A673 (cell line): ENCODE data around the gene DDX20. TPM values are rescaled to one million over a fixed set of nuclear protein-coding genes. Genes with fewer than 3 reads are reported as not detected.

Experiments used
- BruUV-seq: library from RNA; stranded (reverse); fragments of 400-500 nt; replicated peaks from 2 replicates; lab custom pipeline; 2021; lab: Mats Ljungman, UMichigan
- CTCF ChIA-PET: fragments of 300-600 bp; sonication (Branson Sonifier 250); formaldehyde crosslinking; loops from one replicate; lab custom pipeline; 2022; ENCODE audit warnings: antibody characterized with exemption; lab: Charles Lee
- POLR2A ChIA-PET: fragments of 300-600 bp; sonication (Branson Sonifier 250); formaldehyde crosslinking; loops from one replicate; lab custom pipeline; 2022; ENCODE audit warnings: antibody characterized with exemption; ENCODE audit not compliant: low non-redundant PET; lab: Charles Lee
- DNase-seq: peaks from one replicate; pipeline ENCODE4 v3.0.0-alpha.2; 2015; ENCODE audit warnings: low spot score
- H3K27ac ChIP-seq: fragments of 200-600 bp; sonication (generic); 2 replicates; pipeline ENCODE4 v1.5.1; 2016; ENCODE audit warnings: mixed run types, low read depth, mild to moderate bottlenecking, mixed read lengths, antibody characterized with exemption, low read length; ENCODE audit not compliant: poor library complexity, severe bottlenecking
- H3K27me3 ChIP-seq: fragments of 200-600 bp; sonication (generic); replicated peaks from 2 replicates; pipeline ENCODE4 v1.6.1; 2017; ENCODE audit warnings: mixed run types, low read depth, mild to moderate bottlenecking, mixed read lengths, antibody characterized with exemption, low read length; ENCODE audit not compliant: insufficient read depth, poor library complexity
- H3K36me3 ChIP-seq: fragments of 200-600 bp; sonication (generic); 2 replicates; pipeline ENCODE4 v1.6.1; 2016; ENCODE audit warnings: mixed run types, mild to moderate bottlenecking, mixed read lengths, antibody characterized with exemption, low read length; ENCODE audit not compliant: insufficient read depth, poor library complexity, severe bottlenecking
- H3K4me1 ChIP-seq: fragments of 200-600 bp; sonication (generic); 2 replicates; pipeline ENCODE4 v1.6.1; 2017; ENCODE audit warnings: mixed run types, mild to moderate bottlenecking, mixed read lengths, antibody characterized with exemption, low read length; ENCODE audit not compliant: insufficient read depth, poor library complexity, severe bottlenecking
- H3K4me3 ChIP-seq: fragments of 200-600 bp; sonication (generic); 2 replicates; pipeline ENCODE4 v1.5.1; 2016; ENCODE audit warnings: low read depth, mixed run types, mild to moderate bottlenecking, mixed read lengths, low read length; ENCODE audit not compliant: poor library complexity, severe bottlenecking
- H3K9me3 ChIP-seq: fragments of 200-600 bp; sonication (generic); 2 replicates; pipeline ENCODE4 v1.6.1; 2016; ENCODE audit warnings: mixed run types, low read depth, mild to moderate bottlenecking, mixed read lengths, antibody characterized with exemption, low read length; ENCODE audit not compliant: poor library complexity, severe bottlenecking
- EZH2 ChIP-seq: fragments of 200-600 bp; sonication (generic); IDR thresholded peaks from 2 replicates; pipeline ENCODE4 v1.6.1; 2017; ENCODE audit warnings: borderline replicate concordance, low read depth, mild to moderate bottlenecking, mixed read lengths, antibody characterized with exemption, low read length; ENCODE audit not compliant: poor library complexity, severe bottlenecking
- intact Hi-C: fragments of 100-400 bp; cut with micrococcal nuclease; formaldehyde crosslinking; loops from one replicate; pipeline ENCODE4 v1.10.0; 2022; ENCODE audit not compliant: unreplicated experiment
- total RNA-seq: library from RNA; stranded (reverse); gene quantifications from 2 replicates; pipeline ENCODE4 v1.2.3, GENCODE V29; 2021
- TF ChIP-seq, protein P1 (sequence below): fragments of 300-800, 200-600 bp; sonication (generic); conservative IDR thresholded peaks from 2 replicates; pipeline ENCODE4 v1.5.1; 2017; ENCODE audit warnings: low read depth, mild to moderate bottlenecking, antibody characterized with exemption, low read length, moderate library complexity, mixed read lengths

DDX20 gene
- total RNA-seq, 1 experiment from 2014 or later = 26.1 TPM

DNA sequence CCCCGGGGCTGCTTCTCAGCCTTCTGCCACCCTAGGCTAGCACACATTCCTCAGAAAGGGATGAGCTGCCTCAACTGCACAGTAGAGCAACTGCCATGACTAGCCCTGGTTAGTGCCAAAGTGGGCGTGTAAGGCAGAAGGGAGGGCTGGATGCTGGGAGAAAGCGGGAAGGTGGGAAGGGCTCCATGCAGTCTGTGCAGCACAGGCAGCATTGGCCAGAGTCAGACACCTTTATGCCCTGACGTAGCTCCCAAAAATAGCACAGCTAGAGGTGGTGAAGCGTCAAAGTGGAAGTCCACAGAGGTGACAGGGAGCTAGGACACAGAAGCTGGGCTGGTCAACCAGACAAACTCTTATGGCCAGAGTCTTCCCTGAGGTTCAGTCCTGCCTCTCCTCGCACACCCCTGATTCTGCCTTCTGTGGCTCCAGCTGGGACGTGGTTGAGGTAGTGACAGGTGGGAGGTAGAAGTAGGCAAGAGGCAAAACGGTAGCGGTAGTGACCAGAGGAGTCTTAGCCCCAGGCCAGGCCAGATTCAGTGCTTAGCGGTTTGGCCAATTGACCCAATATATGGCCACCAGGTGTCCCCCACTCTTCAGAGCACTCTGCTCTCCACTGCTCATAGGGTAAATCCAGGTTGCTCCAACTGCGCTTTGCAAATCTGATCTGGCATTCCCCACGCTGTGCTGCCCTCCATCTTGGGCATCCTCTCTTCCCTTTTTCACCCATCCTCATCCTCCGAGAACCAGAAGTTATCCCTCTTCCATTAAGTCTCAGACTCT, 45.6 kb downstream of the DDX20 start:
- Histone ChIP-seq H3K36me3 (no peaks in the 10 kb centered on the region), H3K9me3 (no peaks in the 10 kb centered on the region), H3K4me1 (no peaks in the 10 kb centered on the region), H3K27me3 (peaks cover 9% of the 10 kb centered on the region), H3K27ac (no peak overlapping the region), H3K4me3 (no peak overlapping the region)
- TF ChIP-seq EZH2 = no peak
- TF ChIP-seq, protein P1, sequence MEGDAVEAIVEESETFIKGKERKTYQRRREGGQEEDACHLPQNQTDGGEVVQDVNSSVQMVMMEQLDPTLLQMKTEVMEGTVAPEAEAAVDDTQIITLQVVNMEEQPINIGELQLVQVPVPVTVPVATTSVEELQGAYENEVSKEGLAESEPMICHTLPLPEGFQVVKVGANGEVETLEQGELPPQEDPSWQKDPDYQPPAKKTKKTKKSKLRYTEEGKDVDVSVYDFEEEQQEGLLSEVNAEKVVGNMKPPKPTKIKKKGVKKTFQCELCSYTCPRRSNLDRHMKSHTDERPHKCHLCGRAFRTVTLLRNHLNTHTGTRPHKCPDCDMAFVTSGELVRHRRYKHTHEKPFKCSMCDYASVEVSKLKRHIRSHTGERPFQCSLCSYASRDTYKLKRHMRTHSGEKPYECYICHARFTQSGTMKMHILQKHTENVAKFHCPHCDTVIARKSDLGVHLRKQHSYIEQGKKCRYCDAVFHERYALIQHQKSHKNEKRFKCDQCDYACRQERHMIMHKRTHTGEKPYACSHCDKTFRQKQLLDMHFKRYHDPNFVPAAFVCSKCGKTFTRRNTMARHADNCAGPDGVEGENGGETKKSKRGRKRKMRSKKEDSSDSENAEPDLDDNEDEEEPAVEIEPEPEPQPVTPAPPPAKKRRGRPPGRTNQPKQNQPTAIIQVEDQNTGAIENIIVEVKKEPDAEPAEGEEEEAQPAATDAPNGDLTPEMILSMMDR = no peak
- POLR2A ChIA-PET = no interaction called here
- CTCF ChIA-PET = no interaction called here
- no peak for DNase-seq
- BruUV-seq = no TSS peak
- intact Hi-C loops = no loop called here

DNA sequence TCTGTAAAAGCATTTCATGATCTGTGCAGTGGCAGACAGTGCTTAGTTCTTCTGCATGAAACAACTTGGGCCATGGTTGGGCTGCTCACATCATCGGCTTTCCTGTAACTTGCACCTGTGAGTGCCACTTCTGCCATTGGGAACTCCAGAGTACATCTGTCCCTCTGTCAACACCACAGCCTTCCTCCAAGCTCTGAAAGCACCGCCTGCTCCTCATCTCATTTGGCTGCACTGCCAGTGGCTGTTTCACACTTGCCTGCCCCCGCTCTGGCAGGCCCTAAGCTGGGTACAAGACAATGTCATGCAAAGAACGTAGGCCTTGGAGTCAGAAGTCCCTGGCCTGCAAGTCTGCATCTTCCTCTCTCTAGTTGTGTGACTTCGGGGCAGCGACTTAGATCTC, 46.4 kb downstream of the DDX20 start:
- H3K4me3 ChIP-seq = no peak overlapping the region
- BruUV-seq = no TSS peak
- no peak overlapping the region for H3K27ac ChIP-seq
- no peaks in the 10 kb centered on the region for H3K9me3 ChIP-seq
- peaks cover 14% of the 10 kb centered on the region for H3K27me3 ChIP-seq
- no peaks in the 10 kb centered on the region for H3K4me1 ChIP-seq
- no peaks in the 10 kb centered on the region for H3K36me3 ChIP-seq
- ChIA-PET POLR2A (no interaction called here), CTCF (no interaction called here)
- no peak for DNase-seq
- no peak for TF ChIP-seq EZH2
- TF ChIP-seq, protein P1 = no peak
- intact Hi-C loops = no loop called here

DNA sequence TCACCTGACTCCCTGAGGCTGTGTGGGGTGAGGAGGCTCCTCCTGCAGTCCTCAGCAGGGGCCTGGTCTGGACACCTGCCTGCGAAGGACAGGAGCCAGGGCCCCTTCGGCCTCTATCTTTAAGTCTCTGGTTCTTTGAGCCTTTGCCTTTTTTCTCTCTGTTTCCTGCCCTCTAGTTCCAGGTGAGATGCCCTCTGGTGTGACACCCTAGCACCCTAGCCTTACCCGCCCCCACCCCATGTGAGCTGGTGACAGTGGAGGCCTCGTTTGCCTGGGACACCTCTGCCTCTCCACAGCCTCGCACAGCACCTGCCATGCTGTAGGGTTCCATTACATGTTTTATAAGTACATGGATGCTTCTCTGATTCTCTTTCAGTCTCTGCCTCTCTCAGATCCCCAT, 47.3 kb downstream of the DDX20 start:
- H3K9me3 ChIP-seq = no peaks in the 10 kb centered on the region
- H3K36me3 ChIP-seq = no peaks in the 10 kb centered on the region
- H3K4me1 ChIP-seq = no peaks in the 10 kb centered on the region
- DNase-seq = no peak
- intact Hi-C loops = no loop called here
- POLR2A ChIA-PET = no interaction called here
- TF ChIP-seq EZH2 = no peak
- TF ChIP-seq, protein P1 = no peak
- H3K27ac ChIP-seq = no peak overlapping the region
- no peak overlapping the region for H3K4me3 ChIP-seq
- CTCF ChIA-PET = no interaction called here
- peaks cover 19% of the 10 kb centered on the region for H3K27me3 ChIP-seq
- BruUV-seq = no TSS peak
